SU-DHL-6 (cell line): Measurements from ENCODE around the gene AXIN1.
A peak's percentile ranks its signal among the peaks of the same experiment; 100 is the strongest.

Experiments
- H2AFZ ChIP-seq: fragments of 200-600 bp; sonication (generic); 2 replicates; pipeline ENCODE4 v1.6.1; 2014; ENCODE audit warnings: low read depth, mild to moderate bottlenecking, moderate library complexity, mixed read lengths, antibody characterized with exemption, low read length; ENCODE audit not compliant: severe bottlenecking
- H3F3A ChIP-seq: fragments of 200-600 bp; shearing (Covaris generic); 2 replicates; pipeline ENCODE4 v1.6.0; 2016; ENCODE audit warnings: antibody characterized with exemption, mild to moderate bottlenecking; ENCODE audit not compliant: insufficient read depth
- H3K27ac ChIP-seq: fragments of 200-600 bp; sonication (generic); 2 replicates; pipeline ENCODE4 v1.5.1; 2016; ENCODE audit warnings: low read depth, mild to moderate bottlenecking, low read length, moderate library complexity, mixed read lengths
- H3K27me3 ChIP-seq: fragments of 200-600 bp; sonication (generic), shearing (Covaris generic); 2 replicates; pipeline ENCODE4 v1.6.0; 2014; ENCODE audit warnings: mild to moderate bottlenecking, low read length
- H3K36me3 ChIP-seq: fragments of 200-600 bp; sonication (generic); 2 replicates; pipeline ENCODE4 v1.6.1; 2014; ENCODE audit warnings: mild to moderate bottlenecking, low read length, mixed read lengths
- H3K4me2 ChIP-seq: fragments of 300-600, 200-600 bp; shearing (Covaris generic), sonication (generic); 2 replicates; pipeline ENCODE4 v1.6.0; 2014; ENCODE audit warnings: low read length, low read depth, mild to moderate bottlenecking; ENCODE audit not compliant: poor library complexity, severe bottlenecking
- H3K4me3 ChIP-seq: fragments of 200-600 bp; sonication (generic); 2 replicates; pipeline ENCODE4 v1.5.1; 2014; ENCODE audit warnings: antibody characterized with exemption, low read length, mild to moderate bottlenecking, mixed read lengths; ENCODE audit not compliant: insufficient read depth, poor library complexity, severe bottlenecking
- H3K79me2 ChIP-seq: fragments of 200-600 bp; sonication (generic); 2 replicates; pipeline ENCODE4 v1.6.1; 2014; ENCODE audit warnings: mild to moderate bottlenecking, low read length, moderate library complexity; ENCODE audit not compliant: insufficient read depth
- H3K9ac ChIP-seq: fragments of 200-600 bp; sonication (generic); 2 replicates; pipeline ENCODE4 v1.7.0; 2014; ENCODE audit warnings: mild to moderate bottlenecking, low read length
- H3K9me2 ChIP-seq: fragments of 200-600 bp; sonication (generic); replicated peaks from 2 replicates; pipeline ENCODE4 v1.6.1; 2014; ENCODE audit warnings: low read length; ENCODE audit not compliant: insufficient read depth
- H3K9me3 ChIP-seq: fragments of 200-600 bp; sonication (generic); 2 replicates; pipeline ENCODE4 v1.6.1; 2014; ENCODE audit warnings: low read length, mixed read lengths; ENCODE audit not compliant: insufficient read depth
- H4K20me1 ChIP-seq: fragments of 200-600 bp; sonication (generic); 2 replicates; pipeline ENCODE4 v1.6.1; 2014; ENCODE audit warnings: low read depth, mild to moderate bottlenecking, antibody characterized with exemption, low read length, moderate library complexity, mixed read lengths
- CTCF ChIP-seq: fragments of 200-600 bp; sonication (generic); IDR thresholded peaks from one replicate; pipeline ENCODE4 v1.5.1; 2017; ENCODE audit warnings: antibody characterized with exemption, mild to moderate bottlenecking, low read length, moderate library complexity; ENCODE audit not compliant: insufficient read depth, poor library complexity, severe bottlenecking
- EZH2phosphoT487 ChIP-seq: fragments of 200-600 bp; sonication (generic), shearing (Covaris generic); conservative IDR thresholded peaks from 2 replicates; pipeline ENCODE4 v1.6.1; 2018; ENCODE audit warnings: mild to moderate bottlenecking, antibody characterized with exemption, low read length, moderate library complexity, mixed read lengths

AXIN1 gene

GRCh38 chr16:370443-370842 lies 17.9 kb upstream of the AXIN1 start, which contains the start of gene MRPL28:
TSS of gene MRPL28 (minus strand) at chr16:370538. CDS start at chr16:370218, 320 bp downstream.
- Histone ChIP-seq H3K27me3 (no peaks in the 10 kb centered on the region), H3K79me2 (no peaks in the 10 kb centered on the region), H3K4me3 (peak within 1 kb of the TSS; percentile 36), H3F3A (0 out of 2 replicates have a peak, but pooled peaks cover 4% of the 10 kb centered on the region), H4K20me1 (no peaks in the 10 kb centered on the region), H3K9me3 (no peaks in the 10 kb centered on the region), H3K9me2 (no peaks in the 10 kb centered on the region), H3K4me2 (peak within 1 kb of the TSS; percentile 71), H3K36me3 (no peaks in the 10 kb centered on the region), H3K27ac (peak within 1 kb of the TSS; percentile 63), H2AFZ (peak within 1 kb of the TSS; percentile 81), H3K9ac (peak within 1 kb of the TSS; percentile 61)
- TF ChIP-seq EZH2phosphoT487, result no peak
- no peak for TF ChIP-seq CTCF

- Histone ChIP-seq H3K27me3 (no peaks in the 10 kb centered on the region), H3K9me2 (no peaks in the 10 kb centered on the region), H2AFZ (no peak overlapping the region), H3K36me3 (no peaks in the 10 kb centered on the region), H3K4me3 (peak overlapping the region; percentile 36), H3K4me2 (no peak overlapping the region), H3K9ac (peak overlapping the region; percentile 61; the same call in 1 of the 2 replicates), H4K20me1 (no peaks in the 10 kb centered on the region), H3K27ac (no peak overlapping the region), H3F3A (0 out of 2 replicates have a peak, but pooled peaks cover 4% of the 10 kb centered on the region), H3K9me3 (no peaks in the 10 kb centered on the region), H3K79me2 (no peaks in the 10 kb centered on the region)
- TF ChIP-seq EZH2phosphoT487 (no peak), CTCF (no peak)
Measured at GRCh38 chr16:369866-370436, 17.4 kb upstream of the AXIN1 start.

- TF ChIP-seq CTCF (no peak), EZH2phosphoT487 (no peak)
- H3F3A ChIP-seq, result 0 out of 2 replicates have a peak, but pooled peaks cover 4% of the 10 kb centered on the region
- H3K79me2 ChIP-seq, result no peaks in the 10 kb centered on the region
- H4K20me1 ChIP-seq, result no peaks in the 10 kb centered on the region
- no peaks in the 10 kb centered on the region for H3K9me2 ChIP-seq
- H2AFZ ChIP-seq, result no peak overlapping the region
- H3K9me3 ChIP-seq, result no peaks in the 10 kb centered on the region
- no peaks in the 10 kb centered on the region for H3K27me3 ChIP-seq
- H3K4me2 ChIP-seq, result no peak overlapping the region
- no peak overlapping the region for H3K4me3 ChIP-seq
- no peak overlapping the region for H3K9ac ChIP-seq
- H3K27ac ChIP-seq, result no peak overlapping the region
- no peaks in the 10 kb centered on the region for H3K36me3 ChIP-seq
Measured at GRCh38 chr16:369275-369865, 16.8 kb upstream of the AXIN1 start.
